Large intestine (tissue), 3 donors: Measurements from ENCODE around the gene LGALS9C. TPM values are rescaled to one million over a fixed set of nuclear protein-coding genes. Genes with fewer than 3 reads are reported as not detected.
A peak's percentile ranks its signal among the peaks of the same experiment; 100 is the strongest.
"Not testable (repeated sequence)": the region's sequence is repeated elsewhere in the genome, so short reads cannot be mapped to it uniquely, and the experiment has no call there.

Source experiments
- DNase-seq, 2 donors: peaks; one replicate each; pipeline versions ENCODE4 v3.0.0 to v3.0.0-alpha.2; 2013
- H3K27ac ChIP-seq: one replicate; pipeline ENCODE4 v1.5.1; 2013; ENCODE audit warnings: low read length
- H3K27me3 ChIP-seq: 2 replicates; pipeline ENCODE4 v1.6.1; 2013; ENCODE audit warnings: low read length; ENCODE audit not compliant: control insufficient read depth, insufficient read depth
- H3K36me3 ChIP-seq: 2 replicates; pipeline ENCODE4 v1.6.1; 2013; ENCODE audit warnings: low read length; ENCODE audit not compliant: control insufficient read depth, insufficient read depth
- H3K4me1 ChIP-seq: one replicate; pipeline ENCODE4 v1.6.1; 2013; ENCODE audit warnings: low read length; ENCODE audit not compliant: control insufficient read depth, insufficient read depth
- H3K4me3 ChIP-seq: one replicate; pipeline ENCODE4 v1.5.1; 2013; ENCODE audit warnings: low read length
- H3K9me3 ChIP-seq: one replicate; pipeline ENCODE4 v1.6.1; 2013; ENCODE audit warnings: mild to moderate bottlenecking, low read depth, low read length, moderate library complexity; ENCODE audit not compliant: control insufficient read depth
- WGBS: methylation state at CpG from one replicate; pipeline ENCODE4 v1.1.5; 2013; ENCODE audit warnings: low lambda C conversion rate; ENCODE audit not compliant: insufficient coverage; 5-methylcytosine and 5-hydroxymethylcytosine counted together
- polyA plus RNA-seq: library from polyadenylated mRNA; unstranded; fragments of 120-200 nt; gene quantifications from one replicate; pipeline ENCODE4 v1.2.1, GENCODE V29; 2013

LGALS9C gene
- polyA plus RNA-seq, 1 donor: 0.51 TPM

DNA sequence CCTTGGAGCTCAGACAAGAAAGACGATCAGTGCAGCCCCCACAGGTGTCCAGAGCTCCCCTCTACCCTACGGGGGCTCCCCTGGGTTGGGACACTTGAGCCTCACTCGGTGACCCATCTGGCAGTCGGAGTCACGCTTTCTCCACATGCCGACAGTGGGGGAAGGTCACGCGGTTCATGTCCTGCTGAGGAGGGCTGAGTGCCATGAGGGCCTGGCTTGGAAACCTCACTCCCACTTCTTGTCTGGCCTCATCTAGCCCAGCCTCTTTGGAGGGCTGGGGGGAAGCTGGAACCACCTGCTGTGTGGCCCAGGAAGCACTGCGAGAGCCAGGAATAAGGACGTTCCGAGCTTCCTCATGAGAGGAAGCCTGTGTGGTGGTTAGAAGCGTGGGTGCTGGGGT lies 1.8 kb downstream of the LGALS9C start:
- no CpG with 5 or more reads among the region's 12 CpGs for WGBS
- H3K9me3 ChIP-seq, H3K27me3 ChIP-seq, DNase-seq, H3K4me1 ChIP-seq, H3K4me3 ChIP-seq, H3K27ac ChIP-seq, H3K36me3 ChIP-seq: not testable (repeated sequence)

DNA sequence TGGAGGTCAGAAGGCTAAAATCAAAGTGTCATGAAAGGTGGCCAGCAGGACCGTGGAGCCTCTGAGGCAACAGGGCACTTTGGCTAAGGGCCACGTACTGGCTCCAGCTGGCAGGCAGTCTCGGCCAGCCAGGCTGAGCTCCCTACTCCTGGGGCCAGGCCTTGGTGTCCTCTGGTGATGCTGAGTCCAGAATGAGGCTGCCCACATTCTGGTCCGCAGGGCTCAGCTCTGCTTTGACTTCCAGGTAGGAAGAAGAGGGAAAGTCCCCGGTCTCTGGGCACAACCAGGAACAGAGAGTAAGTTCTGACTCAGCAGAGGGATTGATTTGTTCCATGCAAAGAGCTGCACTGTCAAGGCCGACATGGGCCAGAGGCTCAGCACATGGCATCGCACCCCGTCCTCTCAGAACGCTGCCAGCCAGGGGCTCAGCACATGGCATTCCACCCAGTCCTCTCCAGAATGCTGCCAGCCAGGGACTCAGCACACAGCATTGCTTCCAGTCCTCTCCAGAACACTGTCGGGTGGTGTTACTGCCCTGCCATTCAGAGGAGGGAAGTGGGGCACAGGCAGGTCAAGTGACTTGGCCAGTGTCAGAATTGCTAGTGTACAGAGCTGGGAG lies 2.5 kb downstream of the LGALS9C start:
- no CpG with 5 or more reads among the region's 10 CpGs for WGBS
- not testable (repeated sequence) for H3K9me3 ChIP-seq, H3K27ac ChIP-seq, H3K27me3 ChIP-seq, H3K4me1 ChIP-seq, DNase-seq, H3K36me3 ChIP-seq, H3K4me3 ChIP-seq

DNA sequence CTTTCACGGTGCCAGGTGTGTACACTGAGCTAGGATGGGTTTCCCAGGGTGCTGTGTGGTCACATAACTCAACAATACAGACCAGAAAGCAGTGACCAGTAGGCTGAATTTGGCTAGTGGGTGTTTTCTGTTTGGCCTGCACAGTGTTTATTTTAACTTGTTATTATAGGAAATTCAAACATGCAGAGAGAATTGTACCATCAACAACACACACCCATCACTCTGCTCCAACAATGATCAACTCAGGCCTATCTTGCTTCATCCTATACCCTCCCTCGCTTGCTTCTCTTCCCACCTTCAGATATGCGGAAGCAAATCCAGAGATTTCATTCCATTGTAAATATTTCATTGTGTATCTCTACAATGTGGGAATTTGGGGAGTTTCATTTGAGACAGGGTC lies 5.2 kb downstream of the LGALS9C start:
- not testable (repeated sequence) for H3K9me3 ChIP-seq, H3K27ac ChIP-seq, H3K4me3 ChIP-seq, H3K27me3 ChIP-seq, H3K4me1 ChIP-seq, H3K36me3 ChIP-seq, DNase-seq
- no CpG with 5 or more reads among the region's 3 CpGs for WGBS

DNA sequence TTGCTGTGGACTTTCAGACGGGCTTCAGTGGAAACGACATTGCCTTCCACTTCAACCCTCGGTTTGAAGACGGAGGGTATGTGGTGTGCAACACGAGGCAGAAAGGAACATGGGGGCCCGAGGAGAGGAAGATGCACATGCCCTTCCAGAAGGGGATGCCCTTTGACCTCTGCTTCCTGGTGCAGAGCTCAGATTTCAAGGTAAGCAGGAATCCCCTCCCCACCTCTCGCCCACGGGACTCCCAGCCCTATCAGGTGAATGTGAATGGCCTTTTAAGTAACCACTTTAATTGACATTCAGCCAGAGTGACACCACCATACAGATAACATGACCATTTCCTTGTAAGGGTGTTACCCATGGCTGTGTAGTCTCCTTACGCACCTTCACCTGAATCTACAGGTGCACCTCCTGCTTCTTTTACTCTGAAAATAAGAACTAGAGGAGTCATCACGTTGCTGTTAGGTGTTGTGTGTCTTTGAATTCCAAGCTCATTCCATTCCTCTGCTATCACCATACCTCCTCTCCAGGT lies 9.4 kb downstream of the LGALS9C start:
- not testable (repeated sequence) for H3K4me1 ChIP-seq, H3K36me3 ChIP-seq, H3K4me3 ChIP-seq, H3K9me3 ChIP-seq, H3K27me3 ChIP-seq, H3K27ac ChIP-seq, DNase-seq
- WGBS: no CpG with 5 or more reads among the region's 10 CpGs

DNA sequence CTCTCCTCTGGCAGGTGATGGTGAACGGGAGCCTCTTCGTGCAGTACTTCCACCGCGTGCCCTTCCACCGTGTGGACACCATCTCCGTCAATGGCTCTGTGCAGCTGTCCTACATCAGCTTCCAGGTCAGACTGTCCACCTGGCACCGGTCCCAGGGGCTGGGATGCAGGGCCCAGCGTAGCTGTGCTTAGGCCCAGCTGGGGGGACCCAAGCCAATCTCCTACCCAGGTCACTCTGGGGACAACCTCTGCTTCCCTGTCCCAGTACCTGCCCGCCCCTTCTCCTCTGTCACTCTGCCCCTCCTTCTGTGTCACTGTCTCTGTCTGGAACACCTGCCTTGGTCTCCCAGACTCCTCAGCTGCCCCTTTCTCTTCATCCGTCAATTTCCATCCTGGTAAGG lies 11.0 kb downstream of the LGALS9C start:
- H3K4me3 ChIP-seq, H3K27me3 ChIP-seq, H3K9me3 ChIP-seq, H3K36me3 ChIP-seq, H3K4me1 ChIP-seq, DNase-seq, H3K27ac ChIP-seq: not testable (repeated sequence)
- no CpG with 5 or more reads among the region's 10 CpGs for WGBS

DNA sequence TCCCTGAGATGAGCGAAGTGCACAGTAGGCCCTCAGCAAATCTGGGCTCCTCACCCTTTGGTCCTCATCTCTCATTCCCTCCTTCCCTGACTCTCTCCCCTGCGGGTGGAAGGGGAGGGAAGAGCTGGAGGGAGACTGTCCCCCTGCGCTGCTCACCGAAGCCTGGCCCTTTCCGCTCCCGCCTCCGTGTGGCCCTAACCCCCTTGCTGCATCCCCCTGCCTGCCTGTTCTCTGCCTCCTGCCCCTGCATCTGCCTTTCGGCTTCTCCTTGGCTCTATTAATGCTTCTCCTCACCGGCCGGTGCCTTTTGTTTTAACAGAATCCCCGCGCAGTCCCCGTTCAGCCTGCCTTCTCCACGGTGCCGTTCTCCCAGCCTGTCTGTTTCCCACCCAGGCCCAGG lies 12.0 kb downstream of the LGALS9C start:
- no CpG with 5 or more reads among the region's 15 CpGs for WGBS
- not testable (repeated sequence) for H3K36me3 ChIP-seq, H3K27ac ChIP-seq, H3K4me3 ChIP-seq, H3K9me3 ChIP-seq, DNase-seq, H3K27me3 ChIP-seq, H3K4me1 ChIP-seq

DNA sequence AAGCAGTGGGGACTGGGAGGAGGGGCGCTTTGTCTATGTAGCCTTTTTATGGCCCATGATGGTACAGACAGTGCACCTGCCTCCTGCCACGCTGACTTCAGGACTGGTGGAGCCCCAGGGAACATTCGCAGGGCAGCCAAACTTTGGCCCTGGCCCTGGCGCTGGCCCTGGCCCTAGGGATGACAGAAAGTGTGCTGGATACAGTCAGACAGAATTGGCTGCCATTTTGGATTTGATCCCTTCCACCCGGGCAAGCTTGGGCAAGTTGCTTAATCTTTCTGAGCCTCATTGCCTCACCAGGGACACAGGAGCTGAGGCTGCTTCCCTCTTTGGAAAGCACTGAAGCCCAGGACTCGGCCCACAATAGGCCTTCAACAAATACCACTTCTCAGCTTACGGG lies 13.4 kb downstream of the LGALS9C start:
- not testable (repeated sequence) for H3K27ac ChIP-seq, H3K9me3 ChIP-seq, H3K4me3 ChIP-seq, DNase-seq, H3K4me1 ChIP-seq, H3K36me3 ChIP-seq, H3K27me3 ChIP-seq
- WGBS: no CpG with 5 or more reads among the region's 7 CpGs

DNA sequence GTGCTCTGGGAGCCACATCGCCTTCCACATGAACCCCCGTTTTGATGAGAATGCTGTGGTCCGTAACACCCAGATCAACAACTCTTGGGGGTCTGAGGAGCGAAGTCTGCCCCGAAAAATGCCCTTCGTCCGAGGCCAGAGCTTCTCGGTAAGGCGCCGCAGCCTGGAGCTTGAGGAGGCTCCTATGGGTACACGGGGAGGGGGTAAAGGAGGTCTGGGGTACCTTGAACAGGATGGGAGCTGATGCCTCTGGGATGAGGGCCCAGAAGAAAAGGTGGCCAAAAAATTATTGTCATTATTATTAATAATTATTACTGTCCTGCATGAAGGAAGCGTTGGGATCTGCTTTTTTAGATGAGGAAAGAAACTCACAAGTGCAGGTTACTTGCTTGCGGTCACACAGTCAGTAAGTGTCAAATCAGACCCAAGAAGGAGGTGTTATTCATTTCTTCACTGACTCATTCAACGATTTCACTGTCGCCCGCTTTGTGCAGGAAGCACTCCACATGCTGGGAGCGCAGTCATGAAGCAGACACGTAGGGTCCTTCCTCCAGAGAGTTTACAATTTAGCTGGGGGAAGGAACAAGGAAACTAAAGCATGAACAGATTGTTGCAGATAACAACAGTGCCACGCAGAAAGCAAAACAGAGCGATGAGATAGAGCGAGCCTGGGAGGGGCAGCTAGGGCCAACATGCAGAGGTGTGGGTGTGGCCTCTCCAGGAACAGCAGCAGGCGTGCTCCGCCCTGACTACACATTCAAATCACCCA lies 16.3 kb downstream of the LGALS9C start:
- H3K4me3 ChIP-seq, H3K36me3 ChIP-seq, H3K27me3 ChIP-seq, H3K27ac ChIP-seq, H3K4me1 ChIP-seq, H3K9me3 ChIP-seq: not testable (repeated sequence)
- peak in 1 of 2 donors; percentile 46 for DNase-seq
- WGBS: no CpG with 5 or more reads among the region's 23 CpGs

DNA sequence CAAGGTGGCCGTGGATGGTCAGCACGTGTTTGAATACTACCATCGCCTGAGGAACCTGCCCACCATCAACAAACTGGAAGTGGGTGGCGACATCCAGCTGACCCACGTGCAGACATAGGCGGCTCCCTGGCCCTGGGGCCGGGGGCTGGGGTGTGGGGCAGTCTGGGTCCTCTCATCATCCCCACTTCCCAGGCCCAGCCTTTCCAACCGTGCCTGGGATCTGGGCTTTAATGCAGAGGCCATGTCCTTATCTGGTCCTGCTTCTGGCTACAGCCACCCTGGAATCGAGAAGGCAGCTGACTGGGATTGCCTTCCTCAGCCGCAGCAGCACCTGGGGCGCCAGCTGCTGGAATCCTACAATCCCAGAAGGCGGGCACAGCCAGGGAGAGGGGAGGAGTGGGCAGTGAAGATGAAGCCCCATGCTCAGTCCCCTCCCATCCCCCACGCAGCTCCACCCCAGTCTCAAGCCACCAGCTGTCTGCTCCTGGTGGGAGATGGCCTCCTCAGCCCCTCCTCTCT lies 17.7 kb downstream of the LGALS9C start:
- not testable (repeated sequence) for DNase-seq, H3K4me3 ChIP-seq, H3K27ac ChIP-seq, H3K9me3 ChIP-seq, H3K36me3 ChIP-seq, H3K27me3 ChIP-seq, H3K4me1 ChIP-seq
- no CpG with 5 or more reads among the region's 13 CpGs for WGBS

DNA sequence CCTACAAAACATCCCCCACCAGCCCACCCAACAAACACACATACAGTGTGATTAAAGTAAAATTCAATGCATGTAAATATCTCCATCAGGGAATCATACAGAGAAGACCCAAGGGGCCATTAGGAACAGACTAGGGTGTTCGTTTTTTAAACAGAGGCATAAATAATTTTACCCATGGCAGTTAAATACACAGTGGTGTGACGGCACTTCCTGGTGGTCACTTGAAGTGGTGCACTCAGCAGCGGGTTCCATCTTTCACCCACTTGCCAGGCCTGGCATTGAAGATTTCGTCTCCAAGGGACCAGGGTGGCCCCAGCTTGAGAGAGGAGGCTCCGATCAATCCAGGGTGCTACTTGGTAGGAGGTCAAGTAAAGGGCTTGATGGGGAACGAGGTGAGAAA lies 20.5 kb downstream of the LGALS9C start:
- not testable (repeated sequence) for H3K4me3 ChIP-seq, H3K9me3 ChIP-seq, H3K36me3 ChIP-seq, H3K27me3 ChIP-seq, H3K4me1 ChIP-seq, DNase-seq, H3K27ac ChIP-seq
- WGBS: no CpG with 5 or more reads among the region's 6 CpGs

DNA sequence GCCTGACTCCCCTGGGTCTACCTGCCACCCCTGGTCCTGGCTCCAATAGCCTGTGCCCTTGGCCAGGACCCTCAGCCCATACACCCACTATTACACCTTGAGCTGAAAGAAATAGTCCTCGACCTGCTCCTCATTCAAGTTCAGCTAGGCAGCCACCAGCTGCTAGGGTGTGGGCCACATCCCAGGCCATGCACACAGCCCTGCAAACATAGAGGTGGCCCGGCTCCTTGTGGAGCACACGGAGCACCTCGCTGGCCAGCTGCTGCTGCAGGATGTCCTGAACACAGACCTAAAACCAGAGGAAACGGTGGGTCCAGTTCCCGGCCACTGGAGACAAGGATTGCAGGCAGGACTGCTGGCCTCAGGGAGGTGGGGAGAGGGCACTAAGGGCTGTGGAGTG lies 22.5 kb downstream of the LGALS9C start:
- WGBS: no CpG with 5 or more reads among the region's 6 CpGs
- not testable (repeated sequence) for H3K36me3 ChIP-seq, H3K9me3 ChIP-seq, H3K27me3 ChIP-seq, DNase-seq, H3K4me3 ChIP-seq, H3K27ac ChIP-seq, H3K4me1 ChIP-seq
